NCI-H1694 treated with DMSO at 0.1 percent for 48 hours (cell line): ENCODE measurements around the gene ADGRG1.
"Not testable (repeated sequence)": the region's sequence is repeated elsewhere in the genome, so short reads cannot be mapped to it uniquely, and the experiment has no call there.

Experiments used
- DNase-seq: peaks from one replicate; lab custom pipeline; 2025; lab: John Stamatoyannopoulos, UW

Gene ADGRG1

DNA sequence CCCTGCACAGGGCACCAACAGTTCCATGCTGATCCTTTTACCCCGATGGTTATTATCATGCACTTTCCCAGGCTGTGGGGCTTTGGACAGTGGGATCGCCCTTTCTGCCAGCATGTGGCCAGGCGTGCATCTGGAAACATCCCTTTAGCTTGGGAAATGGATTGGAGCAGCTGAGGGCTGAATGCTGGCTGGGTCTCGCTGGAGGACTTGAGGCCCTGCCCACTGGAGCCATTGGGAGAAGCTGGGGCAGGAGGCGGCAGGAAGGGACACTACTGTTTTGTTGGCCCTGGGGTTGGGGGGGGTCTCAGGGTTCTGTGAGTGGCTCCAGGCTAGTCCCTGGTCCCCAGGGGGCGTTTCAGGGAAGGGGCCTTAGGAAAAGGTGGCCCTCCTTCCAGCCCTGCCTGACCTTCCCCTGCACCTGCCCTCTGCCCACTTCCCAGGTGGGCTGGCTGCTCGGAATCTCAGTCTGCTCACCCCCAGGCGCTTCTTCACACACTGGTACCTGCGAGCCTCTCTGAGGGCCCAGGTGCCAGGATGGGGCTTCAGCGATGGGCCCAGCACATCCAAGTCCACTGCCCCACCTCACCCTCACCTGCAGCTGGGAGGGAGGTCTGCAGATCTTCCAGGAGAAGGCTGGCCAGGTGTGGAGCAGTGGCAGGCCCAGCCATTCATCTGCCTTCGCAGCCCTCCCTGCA is 38.1 kb downstream of the ADGRG1 start:
- DNase-seq, result no peak

GRCh38 chr16:57667048-57667525 is 38.7 kb downstream of the ADGRG1 start:
- no peak for DNase-seq

- DNase-seq, result no peak
These were observed 39.3 kb downstream of the ADGRG1 start for GRCh38 chr16:57667526-57668262.

GRCh38 chr16:57668263-57668571 is 39.8 kb downstream of the ADGRG1 start, which contains the start of gene ADGRG3:
Gene ADGRG3 (plus strand): TSS chr16:57668306. CDS start chr16:57668348, 42 bp downstream.
- no peak for DNase-seq

- DNase-seq, result no peak
These were observed 40.4 kb downstream of the ADGRG1 start for GRCh38 chr16:57668630-57669475.

DNA sequence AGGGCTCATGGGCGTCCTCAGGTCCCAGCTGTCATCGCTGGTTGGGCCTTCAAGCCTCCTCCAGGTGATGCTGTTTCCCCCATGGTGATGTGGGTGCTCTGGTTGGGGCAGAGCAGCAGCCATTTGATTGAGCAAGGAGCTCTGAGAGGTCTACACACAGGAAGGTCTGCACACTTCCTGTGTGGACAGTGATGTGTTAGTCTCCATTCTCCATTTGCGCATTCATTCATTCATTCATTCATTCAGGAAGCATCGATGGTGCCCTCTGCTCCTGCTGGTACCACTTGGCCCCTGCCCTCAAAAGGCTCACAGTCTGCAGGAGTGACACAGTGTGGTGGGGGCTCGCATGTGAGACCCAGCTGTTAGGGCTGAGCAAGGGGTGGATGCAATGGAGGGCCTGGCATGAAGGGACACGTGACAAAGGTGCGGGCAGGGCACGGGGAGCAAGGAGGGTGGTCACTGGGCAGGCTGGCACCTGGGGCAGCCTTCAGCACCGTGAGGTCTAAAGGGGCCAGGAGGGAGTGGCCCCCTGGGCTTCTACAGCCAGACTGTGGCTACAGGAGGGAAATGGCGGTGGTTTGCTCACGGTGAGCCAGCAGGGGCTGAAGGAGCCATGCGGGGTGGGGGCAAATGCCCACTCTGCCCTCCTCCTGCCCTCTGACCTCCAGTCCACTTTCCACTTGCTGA is 41.2 kb downstream of the ADGRG1 start:
- no peak for DNase-seq

DNA sequence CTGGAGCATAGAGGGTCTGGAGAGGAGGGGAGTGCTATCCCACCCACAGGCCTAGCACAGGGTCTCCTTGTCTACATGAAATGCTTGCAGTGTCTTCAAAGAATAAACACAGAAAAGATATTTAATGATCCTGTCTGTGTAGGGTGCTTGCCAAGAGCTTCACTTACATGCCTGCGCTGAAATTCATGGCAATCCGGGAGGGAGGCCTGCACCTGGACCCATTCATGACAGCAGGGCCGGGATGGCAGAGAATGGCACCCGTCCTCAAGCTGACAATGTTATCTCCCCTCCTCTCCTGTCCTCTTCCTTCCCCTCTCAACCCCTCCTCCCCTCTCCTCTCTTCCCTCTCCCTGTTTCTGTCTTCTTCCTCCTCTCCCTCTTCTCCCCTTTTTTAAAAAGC is 41.8 kb downstream of the ADGRG1 start:
- no peak for DNase-seq

GRCh38 chr16:57671451-57671850 is 43.0 kb downstream of the ADGRG1 start:
- DNase-seq, result not testable (repeated sequence)

GRCh38 chr16:57672416-57672815 is 44.0 kb downstream of the ADGRG1 start:
- DNase-seq, result no peak

DNA sequence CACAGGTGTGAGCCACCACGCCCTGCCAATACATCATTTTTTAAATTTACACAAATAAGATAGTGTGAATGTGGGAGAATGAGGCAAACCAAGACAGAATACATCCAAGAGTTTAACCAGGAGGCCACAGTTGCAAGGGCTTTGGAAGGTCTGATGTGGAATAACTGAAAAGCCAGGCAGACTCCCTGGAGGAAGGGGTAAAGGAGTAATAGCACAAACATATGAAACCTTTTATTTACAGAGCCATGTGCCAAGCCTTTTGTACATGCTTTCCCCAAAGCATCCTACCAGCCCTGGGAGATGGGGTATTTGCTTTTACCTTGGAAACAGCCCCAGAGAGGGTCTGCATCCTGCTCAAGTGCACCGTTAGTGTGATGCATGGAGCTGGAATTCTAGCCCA is 44.4 kb downstream of the ADGRG1 start:
- DNase-seq, result no peak

DNA sequence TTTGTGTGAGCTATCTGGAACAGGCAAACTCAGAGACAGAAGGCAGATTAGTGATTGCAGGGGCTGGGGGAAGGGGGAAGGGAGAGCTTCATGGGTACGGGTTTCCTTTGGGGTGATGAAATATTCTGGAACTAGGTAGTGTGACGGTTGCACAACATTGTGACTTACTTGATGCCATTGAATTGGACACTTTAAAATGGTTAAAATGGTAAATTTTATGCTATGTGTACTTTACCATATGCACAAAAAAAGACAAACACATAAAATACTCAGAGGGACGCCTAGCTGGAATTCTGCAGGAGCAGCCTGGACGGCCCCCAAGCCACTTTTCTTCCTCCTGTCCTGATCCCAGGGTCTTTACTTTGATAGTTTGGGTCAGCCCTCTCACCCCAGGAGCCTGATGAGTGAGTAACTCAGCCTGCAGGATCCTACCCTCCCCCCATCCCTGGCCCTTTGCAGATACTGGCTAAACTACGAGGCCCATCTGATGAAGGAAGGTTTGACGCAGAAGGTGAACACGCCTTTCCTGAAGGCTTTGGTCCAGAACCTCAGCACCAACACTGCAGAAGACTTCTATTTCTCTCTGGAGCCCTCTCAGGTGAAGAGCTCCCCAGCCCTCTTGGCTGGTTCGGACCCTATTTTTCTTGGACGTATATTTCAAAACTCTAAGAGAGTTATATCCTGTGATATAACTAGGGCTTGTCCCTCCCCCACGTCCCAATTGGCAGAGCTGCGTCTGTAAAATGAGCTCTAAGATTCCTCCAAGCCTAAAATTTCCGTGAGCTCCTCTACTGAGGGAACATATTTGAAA is 47.5 kb downstream of the ADGRG1 start:
- DNase-seq, result no peak

DNA sequence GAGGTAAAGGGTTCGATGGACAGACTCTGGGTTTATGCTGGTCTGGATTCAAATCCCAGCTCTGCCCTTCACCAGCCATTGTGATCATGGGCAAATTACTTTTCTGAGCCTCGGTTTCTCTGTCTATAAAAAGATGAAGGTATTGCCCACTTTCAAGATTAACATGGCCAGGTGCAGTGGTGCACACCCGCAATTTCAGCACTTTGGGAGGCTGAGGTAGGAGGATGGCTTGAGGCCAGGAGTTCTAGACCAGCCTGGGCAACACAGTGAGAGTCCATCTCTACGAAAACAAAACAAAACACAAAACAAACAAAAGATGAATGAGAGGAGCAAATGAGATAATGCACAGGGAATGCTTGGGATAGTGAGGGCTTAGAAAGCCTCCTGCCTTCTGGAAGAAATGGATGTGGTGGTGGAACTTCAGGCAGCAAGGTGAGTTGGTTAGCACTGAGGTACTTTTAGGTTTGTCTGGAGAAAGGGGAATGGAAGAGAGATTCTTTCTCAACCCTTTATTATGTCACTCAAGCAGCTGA is 48.2 kb downstream of the ADGRG1 start:
- no peak for DNase-seq

DNA sequence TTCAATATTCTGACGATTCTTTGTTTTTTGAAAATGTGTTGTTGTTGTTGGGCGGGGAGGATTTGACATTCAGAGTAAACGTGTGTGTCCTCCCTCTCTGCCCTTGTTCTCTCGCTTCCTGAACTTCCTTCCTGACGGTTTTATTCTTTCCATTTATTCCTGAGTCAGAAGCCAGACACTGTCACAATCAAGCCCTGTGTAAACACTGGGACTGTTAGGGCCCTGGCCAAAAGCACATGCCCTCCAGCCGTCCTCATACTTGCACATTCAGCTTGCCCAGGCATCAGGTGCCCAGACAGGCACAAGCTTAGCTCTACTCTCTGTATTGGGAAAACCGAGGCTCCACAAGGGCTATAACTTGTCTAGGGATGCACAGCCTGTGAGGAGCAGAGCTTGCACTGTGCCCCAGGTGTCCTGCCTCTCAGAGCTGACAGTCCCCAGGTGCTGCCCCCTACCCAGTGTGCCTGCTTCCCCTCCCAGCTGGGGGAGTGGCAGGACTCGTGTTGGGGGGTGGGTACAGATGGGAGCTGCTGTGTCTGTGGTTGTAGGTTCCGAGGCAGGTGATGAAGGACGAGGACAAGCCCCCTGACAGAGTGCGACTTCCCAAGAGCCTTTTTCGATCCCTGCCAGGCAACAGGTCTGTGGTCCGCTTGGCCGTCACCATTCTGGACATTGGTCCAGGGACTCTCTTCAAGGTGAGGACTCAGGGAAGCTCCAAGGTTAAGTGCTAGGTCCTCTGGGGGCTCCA is 49.4 kb downstream of the ADGRG1 start:
- DNase-seq, result no peak

- no peak for DNase-seq
These were observed 50.6 kb downstream of the ADGRG1 start for GRCh38 chr16:57679016-57679415.

- DNase-seq, result no peak
These were observed 51.5 kb downstream of the ADGRG1 start for GRCh38 chr16:57679767-57680482.

DNA sequence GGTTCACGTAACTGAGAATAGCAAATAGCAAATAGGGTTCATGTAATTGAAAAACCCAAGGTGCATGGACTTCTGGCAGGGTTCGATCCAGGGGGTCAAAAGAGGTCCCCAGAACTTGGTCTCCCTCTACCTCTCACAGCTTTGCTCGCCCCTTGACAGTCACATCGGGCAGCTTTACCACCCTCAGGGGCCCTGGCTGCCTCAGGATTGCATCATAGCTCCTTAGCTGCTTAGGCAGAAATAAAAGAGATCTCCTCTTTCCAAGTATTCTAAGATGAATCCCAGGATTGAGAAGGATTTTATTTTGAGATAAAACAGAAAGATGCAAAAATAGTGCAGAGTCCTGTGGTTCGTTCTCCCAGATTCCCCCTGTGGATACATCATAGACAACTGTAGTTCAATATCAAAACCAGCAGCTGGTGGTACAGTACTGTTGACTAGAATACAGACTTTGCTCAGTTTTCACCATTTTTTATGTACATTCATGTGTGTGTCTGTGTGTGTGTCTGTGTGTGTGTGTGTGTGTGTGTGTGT is 52.5 kb downstream of the ADGRG1 start:
- DNase-seq, result no peak

DNA sequence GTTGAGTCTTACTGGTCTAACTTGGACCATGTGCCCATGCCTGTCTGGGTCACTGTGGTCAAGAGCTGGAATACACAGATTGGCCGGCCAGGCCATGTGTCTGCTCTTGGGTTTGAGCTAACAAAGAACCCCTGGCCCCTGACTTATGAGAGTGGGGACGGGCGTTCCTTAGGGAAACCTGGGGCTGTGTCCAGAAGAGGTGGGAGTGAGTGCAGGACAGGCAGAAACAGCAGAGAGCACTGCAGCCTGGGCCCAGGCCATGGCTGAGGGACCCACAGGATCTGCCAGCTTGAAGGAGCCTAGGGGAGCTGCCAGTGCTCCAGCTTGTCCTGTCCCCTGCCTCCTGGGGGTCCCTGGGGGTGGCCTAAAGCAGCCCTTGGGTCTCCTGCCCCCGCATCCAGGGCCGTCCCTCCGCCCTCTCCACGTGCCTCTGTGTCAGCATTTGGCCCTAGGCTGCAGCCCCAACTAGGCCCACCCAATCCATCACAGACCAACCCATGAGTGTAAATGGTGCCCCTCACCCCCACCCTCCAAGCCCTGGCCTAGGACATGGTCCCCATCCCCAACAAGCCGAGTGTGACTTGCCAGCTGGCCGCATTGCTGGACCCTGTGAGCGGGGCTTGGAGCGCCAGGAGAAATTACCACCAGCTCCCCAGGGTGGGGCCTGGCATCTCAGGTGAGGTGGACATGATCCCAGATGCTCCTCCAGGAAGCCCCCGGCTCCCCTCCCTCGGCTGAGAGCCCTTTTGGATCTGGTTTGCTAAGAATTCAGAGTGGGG is 53.7 kb downstream of the ADGRG1 start:
- DNase-seq, result no peak

GRCh38 chr16:57682809-57683635 is 54.6 kb downstream of the ADGRG1 start:
- DNase-seq, result no peak
